GM12873 (cell line): ENCODE results near the gene SMNDC1.

ENCODE experiments used
- TF ChIP-seq, protein P1 (sequence below): IDR thresholded peaks from 2 replicates; pipeline ENCODE4 v1.5.1; 2012; ENCODE audit warnings: low read depth, mild to moderate bottlenecking, moderate library complexity, low read length, control low read depth; ENCODE audit not compliant: insufficient read depth; ENCODE audit errors: missing control alignments

The SMNDC1 gene

DNA sequence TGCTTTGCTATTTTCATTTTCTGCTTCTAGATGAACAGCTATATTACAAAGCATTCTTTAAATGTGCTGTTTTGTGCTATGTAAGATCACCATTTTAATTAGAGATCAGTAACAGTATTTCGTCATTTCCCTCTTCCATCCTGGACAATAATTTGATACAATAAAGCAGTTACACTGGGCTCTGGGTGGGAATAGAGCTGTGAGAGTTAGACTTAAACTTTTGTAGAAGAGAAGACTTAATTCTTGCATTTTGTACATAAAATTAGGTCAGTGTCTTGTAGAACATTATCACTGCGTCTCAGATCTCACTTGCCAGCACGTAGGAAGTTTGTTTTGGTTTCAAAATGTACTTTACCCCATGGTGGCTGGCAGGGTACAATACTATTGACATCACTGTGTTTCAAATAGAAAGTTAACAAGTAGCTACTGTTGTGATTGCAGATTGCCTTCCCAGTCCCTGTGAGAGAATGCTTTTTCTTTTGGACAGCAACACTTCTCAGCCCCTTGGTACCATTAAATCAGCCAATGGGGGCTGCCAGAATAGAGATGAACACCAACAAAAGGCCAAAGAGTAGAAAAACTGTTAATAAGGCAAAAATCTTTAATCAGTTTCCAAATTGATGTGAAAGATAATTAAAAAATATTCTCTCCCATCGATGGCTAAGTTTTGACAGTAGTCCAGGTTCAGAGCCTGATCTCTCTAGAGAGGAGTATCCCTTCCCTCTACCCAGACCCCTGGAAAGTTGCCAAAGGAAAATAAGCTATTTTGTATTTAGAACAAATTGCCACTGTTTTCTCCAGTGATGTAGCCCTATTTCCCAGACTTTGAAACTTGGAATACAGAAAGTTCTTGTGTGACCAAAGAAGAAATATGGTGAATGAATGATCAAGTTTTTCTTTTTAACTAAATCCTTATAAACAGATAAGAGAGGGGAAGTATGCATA lies 35.1 kb downstream of the SMNDC1 start:
- TF ChIP-seq, protein P1, sequence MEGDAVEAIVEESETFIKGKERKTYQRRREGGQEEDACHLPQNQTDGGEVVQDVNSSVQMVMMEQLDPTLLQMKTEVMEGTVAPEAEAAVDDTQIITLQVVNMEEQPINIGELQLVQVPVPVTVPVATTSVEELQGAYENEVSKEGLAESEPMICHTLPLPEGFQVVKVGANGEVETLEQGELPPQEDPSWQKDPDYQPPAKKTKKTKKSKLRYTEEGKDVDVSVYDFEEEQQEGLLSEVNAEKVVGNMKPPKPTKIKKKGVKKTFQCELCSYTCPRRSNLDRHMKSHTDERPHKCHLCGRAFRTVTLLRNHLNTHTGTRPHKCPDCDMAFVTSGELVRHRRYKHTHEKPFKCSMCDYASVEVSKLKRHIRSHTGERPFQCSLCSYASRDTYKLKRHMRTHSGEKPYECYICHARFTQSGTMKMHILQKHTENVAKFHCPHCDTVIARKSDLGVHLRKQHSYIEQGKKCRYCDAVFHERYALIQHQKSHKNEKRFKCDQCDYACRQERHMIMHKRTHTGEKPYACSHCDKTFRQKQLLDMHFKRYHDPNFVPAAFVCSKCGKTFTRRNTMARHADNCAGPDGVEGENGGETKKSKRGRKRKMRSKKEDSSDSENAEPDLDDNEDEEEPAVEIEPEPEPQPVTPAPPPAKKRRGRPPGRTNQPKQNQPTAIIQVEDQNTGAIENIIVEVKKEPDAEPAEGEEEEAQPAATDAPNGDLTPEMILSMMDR: no peak

DNA sequence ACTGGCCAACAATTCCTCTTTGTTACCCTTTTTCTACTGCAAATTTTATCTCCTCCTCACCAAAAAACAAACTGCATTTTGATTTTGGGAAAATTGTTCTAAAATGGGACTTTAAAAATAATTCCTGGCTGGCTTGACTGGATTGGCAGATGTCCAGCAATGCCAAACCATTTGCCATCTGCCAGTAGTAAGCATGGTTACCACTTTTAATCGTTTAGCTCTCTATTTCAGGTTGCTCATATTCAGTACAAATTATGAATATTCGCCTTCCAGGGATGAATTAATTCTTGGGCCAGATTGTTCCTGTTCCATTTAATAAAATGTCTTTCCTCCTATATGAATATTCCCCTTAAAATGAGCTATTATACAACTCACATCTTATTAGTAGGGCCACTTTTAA lies 35.7 kb downstream of the SMNDC1 start:
- TF ChIP-seq, protein P1: no peak

DNA sequence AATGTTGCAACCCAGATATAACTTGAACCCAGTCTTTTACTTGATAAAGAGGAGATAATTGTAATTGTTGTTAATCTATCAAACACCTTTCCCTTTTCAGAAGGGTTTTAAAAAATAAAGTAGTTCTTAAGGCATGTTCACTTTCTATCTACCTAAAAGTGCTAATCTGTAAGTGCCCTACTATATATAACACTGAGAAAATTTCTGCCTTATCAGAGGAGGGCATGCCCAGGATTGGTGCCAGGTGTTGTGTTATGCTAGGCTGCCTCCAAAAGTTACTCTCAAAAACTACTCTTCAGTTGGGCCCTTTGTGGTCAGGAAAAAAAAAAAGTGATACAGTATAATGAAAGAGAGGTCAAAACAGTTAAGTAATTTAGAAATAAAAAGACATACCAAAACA lies 36.3 kb downstream of the SMNDC1 start:
- TF ChIP-seq, protein P1: no peak

DNA sequence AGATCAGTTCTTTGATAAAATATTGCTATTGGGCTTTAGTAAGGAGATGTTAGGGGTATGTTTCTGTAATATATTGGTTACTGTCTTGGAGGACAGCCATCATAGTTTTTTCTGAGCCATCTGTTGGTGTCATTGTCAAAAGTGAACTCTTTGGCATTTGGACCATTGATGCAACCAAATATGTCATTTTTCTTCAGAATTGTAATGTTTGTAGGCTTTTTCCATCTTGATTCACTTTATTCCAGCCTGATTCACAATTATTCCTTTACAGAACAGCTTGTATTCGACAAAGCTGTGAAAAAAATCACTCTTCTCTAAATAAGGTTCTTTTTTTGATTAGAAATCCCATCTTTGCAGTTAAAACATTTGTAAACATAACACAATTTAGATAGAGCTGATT lies 37.4 kb downstream of the SMNDC1 start:
- TF ChIP-seq, protein P1: no peak

DNA sequence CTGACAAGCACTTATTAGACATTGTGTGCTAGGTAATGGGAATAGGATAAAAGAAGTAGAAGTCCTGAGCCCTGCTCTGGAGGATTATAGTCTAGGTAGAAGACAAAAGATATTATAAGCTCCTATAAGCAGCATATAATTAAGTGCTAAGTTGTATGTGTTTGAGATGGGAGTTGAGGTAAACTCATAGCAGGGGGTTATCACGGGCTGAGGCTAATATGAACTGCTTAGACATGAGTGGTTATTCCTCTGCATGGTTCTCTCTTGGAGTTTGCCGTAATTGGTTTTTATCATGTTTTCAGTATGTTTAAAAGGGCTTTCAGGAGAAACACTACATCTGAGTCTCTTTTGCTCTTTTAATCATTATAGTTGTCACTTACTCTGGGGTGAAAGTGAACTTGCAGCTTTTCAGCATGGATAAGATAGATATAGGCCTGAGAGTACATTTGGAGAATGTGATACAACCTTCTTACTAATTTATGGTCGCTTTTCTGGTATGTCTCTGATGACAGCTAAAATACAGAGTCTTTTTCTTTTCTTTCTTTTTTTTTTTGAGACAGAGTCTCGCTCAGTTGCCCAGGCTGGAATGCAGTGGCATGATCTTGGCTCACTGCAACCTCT lies 39.0 kb downstream of the SMNDC1 start:
- TF ChIP-seq, protein P1: no peak

DNA sequence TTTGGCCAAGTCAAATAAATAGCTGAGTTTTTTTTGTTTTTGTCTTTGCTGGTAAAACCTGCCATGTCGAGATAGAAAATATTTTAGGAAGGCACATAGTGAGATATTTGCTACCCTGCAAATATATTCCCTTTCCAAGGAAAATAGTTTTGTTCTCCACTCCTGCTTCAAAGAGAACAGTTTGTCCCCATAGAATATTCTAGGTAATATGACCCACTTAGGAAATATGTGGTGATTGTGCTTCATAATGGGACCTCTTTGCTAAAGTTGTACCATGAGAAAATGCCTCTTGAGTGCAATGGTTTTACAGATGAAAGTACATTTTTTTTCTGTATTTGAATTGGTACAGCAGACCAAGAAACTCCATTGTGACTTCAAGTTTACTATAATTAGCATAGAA lies 41.6 kb downstream of the SMNDC1 start:
- TF ChIP-seq, protein P1: no peak

DNA sequence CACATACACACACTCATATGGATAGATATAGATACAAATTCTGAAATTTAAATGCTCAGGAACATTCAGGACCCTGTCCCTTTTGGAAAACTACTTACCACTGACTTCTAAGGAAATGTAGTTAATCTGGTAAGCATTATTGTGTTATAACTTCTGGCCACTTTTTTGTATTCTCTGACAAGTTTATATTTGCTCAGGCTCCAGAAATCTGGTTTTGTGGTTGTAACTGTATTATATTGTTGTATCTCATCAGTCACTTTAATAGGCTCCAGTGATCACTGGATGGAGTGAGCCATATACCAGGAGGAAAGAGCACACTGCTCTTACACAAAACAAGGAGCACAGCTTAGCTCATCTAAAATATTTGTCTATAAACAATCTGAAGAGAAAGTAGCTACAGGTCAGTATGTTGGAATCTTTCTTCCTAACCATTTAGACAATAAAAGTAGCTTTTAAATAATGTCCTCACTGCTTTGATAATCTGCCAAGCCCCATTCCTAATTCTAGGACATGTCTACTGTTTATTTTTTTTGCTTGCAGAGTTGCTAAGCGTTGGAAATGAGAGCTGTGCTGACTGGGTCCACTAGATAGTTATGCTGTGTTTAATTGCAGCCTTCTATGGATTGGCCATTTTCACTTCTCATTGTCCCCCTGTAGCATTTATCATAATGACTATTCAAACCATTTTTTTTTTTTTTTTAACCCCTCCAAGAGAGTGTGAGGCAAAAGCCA lies 43.8 kb downstream of the SMNDC1 start:
- TF ChIP-seq, protein P1: no peak
